Body of pancreas (tissue), 4 donors: ENCODE measurements around the gene AVPI1.

ENCODE experiments used
- CTCF ChIP-seq, 7 experiments: fragments of 450-650 bp in 4 of 7; fragments of 200-600 bp in 3 of 7; sonication (generic) in 3 of 7; IDR thresholded peaks; one replicate each; pipeline ENCODE4 v1.5.1; 2016 to 2019; ENCODE audit warnings: antibody characterized with exemption in 7 of 7
- POLR2A ChIP-seq, 3 donors: fragments of 450-650 bp; IDR thresholded peaks; one replicate each; pipeline ENCODE4 v1.6.1; 2016; ENCODE audit warnings: antibody characterized with exemption in 3 of 3, mild to moderate bottlenecking in 2 of 3

DNA sequence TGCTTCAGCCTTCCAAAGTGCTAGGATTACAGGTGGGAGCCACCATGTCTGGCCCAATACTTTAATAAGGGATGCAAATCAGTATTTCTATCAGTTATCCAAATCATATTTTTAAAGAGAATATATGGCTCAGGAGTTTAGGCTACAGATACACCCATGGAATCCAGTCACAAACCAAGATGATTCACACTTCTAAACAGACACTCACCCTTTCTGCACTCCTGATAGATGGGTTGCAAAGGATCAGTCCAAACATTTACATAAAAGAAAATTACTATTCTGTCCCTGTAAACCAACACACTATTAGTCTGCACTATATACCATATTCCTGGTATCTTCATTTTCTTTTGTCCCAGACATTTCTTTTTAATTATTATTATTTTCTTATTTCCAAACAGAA is 55.9 kb downstream of the AVPI1 start:
- TF ChIP-seq POLR2A (IDR thresholded peaks at IDR 0.05), result no peak
- no peak for TF ChIP-seq CTCF (IDR thresholded peaks at IDR 0.05)
